A673 (cell line): ENCODE data around the gene TNFRSF12A. TPM values are rescaled to one million over a fixed set of nuclear protein-coding genes. Genes with fewer than 3 reads are reported as not detected.

Experiments used
- BruUV-seq: library from RNA; stranded (reverse); fragments of 400-500 nt; replicated peaks from 2 replicates; lab custom pipeline; 2021; lab: Mats Ljungman, UMichigan
- CTCF ChIA-PET: fragments of 300-600 bp; sonication (Branson Sonifier 250); formaldehyde crosslinking; loops from one replicate; lab custom pipeline; 2022; ENCODE audit warnings: antibody characterized with exemption; lab: Charles Lee
- POLR2A ChIA-PET: fragments of 300-600 bp; sonication (Branson Sonifier 250); formaldehyde crosslinking; loops from one replicate; lab custom pipeline; 2022; ENCODE audit warnings: antibody characterized with exemption; ENCODE audit not compliant: low non-redundant PET; lab: Charles Lee
- DNase-seq: peaks from one replicate; pipeline ENCODE4 v3.0.0-alpha.2; 2015; ENCODE audit warnings: low spot score
- H3K27ac ChIP-seq: fragments of 200-600 bp; sonication (generic); 2 replicates; pipeline ENCODE4 v1.5.1; 2016; ENCODE audit warnings: mixed run types, low read depth, mild to moderate bottlenecking, mixed read lengths, antibody characterized with exemption, low read length; ENCODE audit not compliant: poor library complexity, severe bottlenecking
- H3K27me3 ChIP-seq: fragments of 200-600 bp; sonication (generic); replicated peaks from 2 replicates; pipeline ENCODE4 v1.6.1; 2017; ENCODE audit warnings: mixed run types, low read depth, mild to moderate bottlenecking, mixed read lengths, antibody characterized with exemption, low read length; ENCODE audit not compliant: insufficient read depth, poor library complexity
- H3K36me3 ChIP-seq: fragments of 200-600 bp; sonication (generic); 2 replicates; pipeline ENCODE4 v1.6.1; 2016; ENCODE audit warnings: mixed run types, mild to moderate bottlenecking, mixed read lengths, antibody characterized with exemption, low read length; ENCODE audit not compliant: insufficient read depth, poor library complexity, severe bottlenecking
- H3K4me1 ChIP-seq: fragments of 200-600 bp; sonication (generic); 2 replicates; pipeline ENCODE4 v1.6.1; 2017; ENCODE audit warnings: mixed run types, mild to moderate bottlenecking, mixed read lengths, antibody characterized with exemption, low read length; ENCODE audit not compliant: insufficient read depth, poor library complexity, severe bottlenecking
- H3K4me3 ChIP-seq: fragments of 200-600 bp; sonication (generic); 2 replicates; pipeline ENCODE4 v1.5.1; 2016; ENCODE audit warnings: low read depth, mixed run types, mild to moderate bottlenecking, mixed read lengths, low read length; ENCODE audit not compliant: poor library complexity, severe bottlenecking
- H3K9me3 ChIP-seq: fragments of 200-600 bp; sonication (generic); 2 replicates; pipeline ENCODE4 v1.6.1; 2016; ENCODE audit warnings: mixed run types, low read depth, mild to moderate bottlenecking, mixed read lengths, antibody characterized with exemption, low read length; ENCODE audit not compliant: poor library complexity, severe bottlenecking
- CTCF ChIP-seq: fragments of 300-800, 200-600 bp; sonication (generic); conservative IDR thresholded peaks from 2 replicates; pipeline ENCODE4 v1.5.1; 2017; ENCODE audit warnings: low read depth, mild to moderate bottlenecking, antibody characterized with exemption, low read length, moderate library complexity, mixed read lengths
- EZH2 ChIP-seq: fragments of 200-600 bp; sonication (generic); IDR thresholded peaks from 2 replicates; pipeline ENCODE4 v1.6.1; 2017; ENCODE audit warnings: borderline replicate concordance, low read depth, mild to moderate bottlenecking, mixed read lengths, antibody characterized with exemption, low read length; ENCODE audit not compliant: poor library complexity, severe bottlenecking
- intact Hi-C: fragments of 100-400 bp; cut with micrococcal nuclease; formaldehyde crosslinking; loops from one replicate; pipeline ENCODE4 v1.10.0; 2022; ENCODE audit not compliant: unreplicated experiment
- total RNA-seq: library from RNA; stranded (reverse); gene quantifications from 2 replicates; pipeline ENCODE4 v1.2.3, GENCODE V29; 2021

The TNFRSF12A gene
- total RNA-seq, 1 experiment from 2014 or later = 39.5 TPM

GRCh38 chr16:3007059-3007956 lies 12.9 kb upstream of the TNFRSF12A start:
- Histone ChIP-seq H3K4me3 (no peak overlapping the region), H3K27ac (no peak overlapping the region), H3K4me1 (peaks cover 4% of the 10 kb centered on the region), H3K27me3 (peaks cover 67% of the 10 kb centered on the region), H3K9me3 (no peaks in the 10 kb centered on the region), H3K36me3 (no peaks in the 10 kb centered on the region)
- no TSS peak for BruUV-seq
- ChIA-PET POLR2A (no interaction called here), CTCF (interaction anchor here (0.6 kb wide), 1 partner anchor 153 kb away, joined by 3 read pairs; no protein-coding TSS in a partner anchor)
- no peak for DNase-seq
- intact Hi-C loops = no loop called here
- no peak for TF ChIP-seq CTCF

DNA sequence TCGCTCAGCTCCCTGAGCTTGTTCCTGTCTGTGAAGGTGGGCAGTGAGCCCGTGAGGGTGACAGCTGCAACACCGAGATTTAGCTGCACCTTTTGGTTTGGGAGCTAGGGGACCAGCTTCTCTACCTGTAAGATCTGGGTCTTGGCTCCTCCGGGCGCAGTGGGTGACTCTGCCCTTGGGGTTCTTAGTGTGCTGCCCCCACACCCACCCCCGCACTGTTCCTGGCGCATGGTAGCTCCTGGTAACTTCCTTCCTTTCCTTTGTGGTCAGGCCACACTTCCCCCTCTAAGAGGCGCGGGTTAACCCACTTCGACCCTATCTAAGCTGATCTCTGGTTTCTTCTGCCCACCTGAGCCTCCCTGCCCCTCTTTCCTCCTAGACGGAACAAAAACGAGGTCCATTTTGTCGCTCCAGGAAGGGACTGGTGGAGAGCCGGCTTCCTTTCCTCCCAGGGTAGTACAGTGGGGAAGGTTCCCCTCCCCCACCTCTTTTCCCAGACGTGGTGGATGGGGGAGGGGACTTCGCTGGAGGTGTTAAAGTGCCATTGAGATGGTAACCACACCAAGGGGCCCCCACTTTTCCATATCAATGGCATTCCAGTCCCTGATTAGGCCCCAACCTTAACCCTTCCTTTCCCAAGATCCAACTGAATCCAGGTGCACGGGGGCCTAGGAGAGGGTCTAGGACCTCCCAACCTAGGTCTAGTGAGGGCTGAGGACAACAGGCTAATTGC lies 12.0 kb upstream of the TNFRSF12A start:
- intact Hi-C loops = no loop called here
- H3K4me1 ChIP-seq = peaks cover 4% of the 10 kb centered on the region
- H3K27ac ChIP-seq = no peak overlapping the region
- CTCF ChIA-PET = interaction anchor here (0.6 kb wide), 1 partner anchor 152 kb away, joined by 3 read pairs; no protein-coding TSS in a partner anchor
- peaks cover 75% of the 10 kb centered on the region for H3K27me3 ChIP-seq
- BruUV-seq = no TSS peak
- H3K9me3 ChIP-seq = no peaks in the 10 kb centered on the region
- no peak for DNase-seq
- H3K4me3 ChIP-seq = no peak overlapping the region
- POLR2A ChIA-PET = no interaction called here
- no peaks in the 10 kb centered on the region for H3K36me3 ChIP-seq
- no peak for TF ChIP-seq EZH2

- no peaks in the 10 kb centered on the region for H3K36me3 ChIP-seq
- H3K4me3 ChIP-seq = no peak overlapping the region
- peaks cover 4% of the 10 kb centered on the region for H3K4me1 ChIP-seq
- no peak for DNase-seq
- H3K27me3 ChIP-seq = peaks cover 80% of the 10 kb centered on the region
- H3K9me3 ChIP-seq = no peaks in the 10 kb centered on the region
- BruUV-seq = no TSS peak
- CTCF ChIA-PET = no interaction called here
- POLR2A ChIA-PET = no interaction called here
- TF ChIP-seq EZH2 (no peak), CTCF (no peak)
- H3K27ac ChIP-seq = no peak overlapping the region
- intact Hi-C loops = no loop called here
Observed at GRCh38 chr16:3008690-3009037, 11.5 kb upstream of the TNFRSF12A start.
